Body of pancreas (tissue), 4 donors: Measurements from ENCODE around the gene MEGF10. TPM values are rescaled to one million over a fixed set of nuclear protein-coding genes. Genes with fewer than 3 reads are reported as not detected.

Source experiments
- ATAC-seq: fragments of 150-250 bp; one replicate; pipeline ENCODE4 v1.9.1; 2016
- DNase-seq, 4 donors: peaks; one replicate each; pipeline ENCODE4 v3.0.0-alpha.2; 2019
- H3K27ac ChIP-seq, 4 donors: fragments of 200-600 bp; sonication (generic); 1 replicate in 3 of 4; 2 replicates in 1 of 4; pipeline versions ENCODE4 v1.5.1 to v1.6.1; 2016 to 2019; ENCODE audit warnings: mild to moderate bottlenecking in 1 of 4, mixed read lengths in 1 of 4, moderate library complexity in 1 of 4
- H3K27me3 ChIP-seq, 2 donors: fragments of 200-600 bp; sonication (generic); one replicate each; pipeline ENCODE4 v1.6.0; 2016; ENCODE audit warnings: mild to moderate bottlenecking in 1 of 2
- H3K36me3 ChIP-seq, 2 donors: fragments of 200-600 bp; sonication (generic); replicated peaks in 1 of 2; 2 replicates each; pipeline ENCODE4 v1.5.1; 2016; ENCODE audit warnings: low read depth in 2 of 2; ENCODE audit not compliant: insufficient read depth in 1 of 2
- H3K4me1 ChIP-seq: fragments of 200-600 bp; sonication (generic); one replicate; pipeline ENCODE4 v1.6.0; 2016
- H3K4me3 ChIP-seq, 2 donors: fragments of 200-600 bp; sonication (generic); 1 replicate in 1 of 2; 2 replicates in 1 of 2; pipeline ENCODE4 v1.5.1; 2016 to 2019
- H3K9me3 ChIP-seq, 3 donors: fragments of 200-600 bp; sonication (generic); 1 replicate in 2 of 3; 2 replicates in 1 of 3; pipeline ENCODE4 v1.5.1; 2016
- CTCF ChIP-seq, 7 experiments: fragments of 450-650 bp in 4 of 7; fragments of 200-600 bp in 3 of 7; sonication (generic) in 3 of 7; IDR thresholded peaks; one replicate each; pipeline ENCODE4 v1.5.1; 2016 to 2019; ENCODE audit warnings: antibody characterized with exemption in 7 of 7
- POLR2A ChIP-seq, 3 donors: fragments of 450-650 bp; IDR thresholded peaks; one replicate each; pipeline ENCODE4 v1.6.1; 2016; ENCODE audit warnings: antibody characterized with exemption in 3 of 3, mild to moderate bottlenecking in 2 of 3
- WGBS, 2 donors: methylation state at CpG; one replicate each; pipeline ENCODE4 v1.1.5; 2017; 5-methylcytosine and 5-hydroxymethylcytosine counted together
- intact Hi-C: fragments of 100-400 bp; cut with DNase I; formaldehyde crosslinking; loops from one replicate; pipeline ENCODE4 v1.15.1; 2023
- total RNA-seq, 2 donors: library from RNA; depleted of rRNA; stranded (reverse); fragments of >200 nt; gene quantifications; one replicate each; pipeline ENCODE4 v1.1.0, GENCODE V29; 2016

MEGF10 gene
- total RNA-seq, 2 donors from 2014 or later, result under 0.01 TPM; not detected in 1

- H3K27ac ChIP-seq, result no peak overlapping the region
- WGBS, 2 donors, result 19 to 29% methylated on average over 1 of the region's 1 CpG
- intact Hi-C loops, result no loop called here
- H3K27me3 ChIP-seq, result no peaks in the 10 kb centered on the region
- DNase-seq (no peak), ATAC-seq (no peak)
- H3K4me3 ChIP-seq, result no peak overlapping the region
- no peaks in the 10 kb centered on the region for H3K9me3 ChIP-seq
- TF ChIP-seq POLR2A (IDR thresholded peaks at IDR 0.05), result no peak
- no peak for TF ChIP-seq CTCF (IDR thresholded peaks at IDR 0.05)
- H3K4me1 ChIP-seq, result peaks cover 20% of the 10 kb centered on the region
- H3K36me3 ChIP-seq, result no peaks in the 10 kb centered on the region
Observed at GRCh38 chr5:127322403-127322802, 31.8 kb downstream of the MEGF10 start.

- no peaks in the 10 kb centered on the region for H3K9me3 ChIP-seq
- WGBS, 2 donors, result 81 to 91% methylated on average over 3 of the region's 3 CpGs
- ATAC-seq (no peak), DNase-seq (no peak)
- no peak overlapping the region for H3K27ac ChIP-seq
- H3K4me1 ChIP-seq, result peaks cover 20% of the 10 kb centered on the region
- H3K27me3 ChIP-seq, result no peaks in the 10 kb centered on the region
- no peaks in the 10 kb centered on the region for H3K36me3 ChIP-seq
- intact Hi-C loops, result no loop called here
- TF ChIP-seq POLR2A (IDR thresholded peaks at IDR 0.05) (no peak), CTCF (IDR thresholded peaks at IDR 0.05) (no peak)
- no peak overlapping the region for H3K4me3 ChIP-seq
Observed at GRCh38 chr5:127324756-127325155, 34.2 kb downstream of the MEGF10 start.

DNA sequence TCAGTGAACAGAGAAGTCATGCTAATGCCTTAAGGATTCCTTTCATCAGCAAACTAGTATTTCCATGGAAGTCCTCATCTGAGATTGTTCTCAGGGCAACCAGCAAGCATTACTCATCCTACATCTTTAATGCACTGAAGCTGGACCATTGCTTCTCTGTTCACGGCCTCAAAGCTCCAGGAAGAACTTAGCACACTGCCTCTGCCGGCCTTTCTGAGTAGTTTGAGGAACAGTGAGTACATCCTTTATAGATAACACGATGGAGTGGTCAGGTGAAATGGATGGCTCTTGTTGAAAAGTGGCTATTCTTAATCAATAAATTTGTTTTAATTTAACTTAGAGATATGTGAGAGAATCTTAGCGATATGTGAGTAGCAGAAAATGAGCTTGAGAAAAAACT is 35.8 kb downstream of the MEGF10 start:
- intact Hi-C loops, result no loop called here
- ATAC-seq, result no peak
- 77 to 82% methylated on average over 4 of the region's 4 CpGs for WGBS, 2 donors
- Histone ChIP-seq H3K9me3 (no peaks in the 10 kb centered on the region), H3K4me3 (no peak overlapping the region), H3K27ac (no peak overlapping the region), H3K27me3 (no peaks in the 10 kb centered on the region), H3K4me1 (peaks cover 8% of the 10 kb centered on the region), H3K36me3 (no peaks in the 10 kb centered on the region)
- DNase-seq, result no peak
- TF ChIP-seq CTCF (IDR thresholded peaks at IDR 0.05), result no peak
- no peak for TF ChIP-seq POLR2A (IDR thresholded peaks at IDR 0.05)

DNA sequence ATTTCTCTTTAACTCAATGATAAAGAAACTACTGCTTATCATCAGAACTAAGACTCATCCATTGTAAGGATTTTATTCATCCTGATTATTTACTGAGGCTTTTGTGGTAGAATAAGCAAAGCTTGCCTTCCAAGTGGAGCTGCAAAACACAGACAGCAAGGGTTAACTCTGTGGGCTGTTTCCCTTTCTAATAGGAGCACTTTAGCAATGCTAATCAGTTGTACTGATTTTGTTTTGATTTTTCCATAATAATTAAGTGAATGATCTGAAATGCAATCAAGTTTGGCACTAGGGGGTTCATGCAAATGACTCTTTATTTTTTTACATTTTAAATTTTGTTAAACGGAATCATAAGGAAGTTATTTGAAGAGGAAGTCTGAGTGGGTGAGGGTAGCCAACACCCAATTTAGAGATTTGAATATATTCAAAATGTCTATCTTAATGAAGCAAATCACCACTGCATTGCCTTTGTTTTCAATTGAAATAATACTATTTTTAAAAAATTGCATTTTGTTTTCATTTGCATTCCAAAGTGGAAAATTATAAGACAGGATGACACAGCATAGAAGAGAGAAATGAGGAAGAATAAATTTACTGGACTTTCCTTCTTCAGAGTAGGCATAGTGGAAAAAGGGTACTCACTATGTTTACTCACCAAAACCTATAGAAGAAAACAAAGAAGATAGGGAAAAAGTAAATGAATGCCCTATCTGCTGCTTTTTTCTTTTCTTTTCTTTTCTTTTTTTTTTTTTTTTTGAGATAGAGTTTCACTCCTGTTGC is 36.6 kb downstream of the MEGF10 start:
- Histone ChIP-seq H3K27ac (no peak overlapping the region), H3K9me3 (no peaks in the 10 kb centered on the region), H3K4me3 (no peak overlapping the region), H3K36me3 (no peaks in the 10 kb centered on the region), H3K4me1 (peaks cover 5% of the 10 kb centered on the region), H3K27me3 (no peaks in the 10 kb centered on the region)
- WGBS, 2 donors, result 61 to 78% methylated on average over 1 of the region's 1 CpG
- TF ChIP-seq CTCF (IDR thresholded peaks at IDR 0.05) (no peak), POLR2A (IDR thresholded peaks at IDR 0.05) (no peak)
- no peak for DNase-seq
- intact Hi-C loops, result no loop called here
- no peak for ATAC-seq

- no peak overlapping the region for H3K4me3 ChIP-seq
- TF ChIP-seq POLR2A (IDR thresholded peaks at IDR 0.05), result no peak
- TF ChIP-seq CTCF (IDR thresholded peaks at IDR 0.05), result no peak
- no peaks in the 10 kb centered on the region for H3K36me3 ChIP-seq
- WGBS, 2 donors, result 87 to 93% methylated on average over 3 of the region's 3 CpGs
- no peaks in the 10 kb centered on the region for H3K4me1 ChIP-seq
- ATAC-seq, result no peak
- H3K9me3 ChIP-seq, result no peaks in the 10 kb centered on the region
- H3K27ac ChIP-seq, result no peak overlapping the region
- H3K27me3 ChIP-seq, result no peaks in the 10 kb centered on the region
- no peak for DNase-seq
- intact Hi-C loops, result no loop called here
Observed at GRCh38 chr5:127330116-127330515, 39.5 kb downstream of the MEGF10 start.
